GM04504 (cell line): Measurements from ENCODE around the gene TMEM219.

Source experiments
- DNase-seq: peaks from one replicate; pipeline ENCODE4 v3.0.0-alpha.2; 2012; ENCODE audit warnings: low read depth

TMEM219 gene

GRCh38 chr16:29995324-29995910 lies 33.5 kb downstream of the TMEM219 start, which contains the start of gene HIRIP3:
Gene HIRIP3, minus strand, starts transcription at chr16:29995617. Its CDS starts 12 bp downstream, at chr16:29995605.
- peak; percentile 46 for DNase-seq

- peak; percentile 89 for DNase-seq
These were observed 34.3 kb downstream of the TMEM219 start, which contains the start of gene INO80E for GRCh38 chr16:29995911-29996765. Gene INO80E, plus strand, starts transcription at chr16:29996241. Its CDS starts 70 bp downstream, at chr16:29996311.

- DNase-seq: no peak
These were observed 34.9 kb downstream of the TMEM219 start for GRCh38 chr16:29996766-29997250.

GRCh38 chr16:29999605-30000004 lies 37.7 kb downstream of the TMEM219 start:
- no peak for DNase-seq

GRCh38 chr16:30000735-30001631 lies 39.1 kb downstream of the TMEM219 start:
- no peak for DNase-seq

- DNase-seq: no peak
These were observed 40.9 kb downstream of the TMEM219 start for GRCh38 chr16:30002614-30003346.

- no peak for DNase-seq
These were observed 42.0 kb downstream of the TMEM219 start for GRCh38 chr16:30003670-30004423.

GRCh38 chr16:30004424-30004776 lies 42.5 kb downstream of the TMEM219 start:
- no peak for DNase-seq

- DNase-seq: no peak
These were observed 42.9 kb downstream of the TMEM219 start for GRCh38 chr16:30004811-30005242.

- no peak for DNase-seq
These were observed 43.6 kb downstream of the TMEM219 start for GRCh38 chr16:30005341-30006094.

- no peak for DNase-seq
These were observed 44.2 kb downstream of the TMEM219 start for GRCh38 chr16:30006095-30006473.

GRCh38 chr16:30006659-30007377 lies 44.9 kb downstream of the TMEM219 start:
- no peak for DNase-seq

GRCh38 chr16:30007378-30007895 lies 45.6 kb downstream of the TMEM219 start:
- DNase-seq: no peak

GRCh38 chr16:30009085-30009862 lies 47.4 kb downstream of the TMEM219 start:
- DNase-seq: no peak

GRCh38 chr16:30009990-30010843 lies 48.3 kb downstream of the TMEM219 start:
- DNase-seq: no peak

GRCh38 chr16:30010844-30011713 lies 49.2 kb downstream of the TMEM219 start, which contains the start of gene DOC2A:
Gene DOC2A, minus strand, starts transcription at chr16:30011027. Its CDS starts 805 bp downstream, at chr16:30010222.
- DNase-seq: no peak
